NAMALWA (cell line): ENCODE data around the gene SZRD1.
"Not testable (repeated sequence)": the region's sequence is repeated elsewhere in the genome, so short reads cannot be mapped to it uniquely, and the experiment has no call there.

Experiments used
- DNase-seq: peaks from one replicate; pipeline ENCODE4 v3.0.0-alpha.2; 2015; ENCODE audit warnings: low spot score

Gene SZRD1, protein sequence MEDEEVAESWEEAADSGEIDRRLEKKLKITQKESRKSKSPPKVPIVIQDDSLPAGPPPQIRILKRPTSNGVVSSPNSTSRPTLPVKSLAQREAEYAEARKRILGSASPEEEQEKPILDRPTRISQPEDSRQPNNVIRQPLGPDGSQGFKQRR

GRCh38 chr1:16366722-16367257 lies at the start of gene SZRD1:
Gene SZRD1 (plus strand): TSS chr1:16367242. CDS start chr1:16367258, 16 bp downstream.
- peak; percentile 100 for DNase-seq

DNA sequence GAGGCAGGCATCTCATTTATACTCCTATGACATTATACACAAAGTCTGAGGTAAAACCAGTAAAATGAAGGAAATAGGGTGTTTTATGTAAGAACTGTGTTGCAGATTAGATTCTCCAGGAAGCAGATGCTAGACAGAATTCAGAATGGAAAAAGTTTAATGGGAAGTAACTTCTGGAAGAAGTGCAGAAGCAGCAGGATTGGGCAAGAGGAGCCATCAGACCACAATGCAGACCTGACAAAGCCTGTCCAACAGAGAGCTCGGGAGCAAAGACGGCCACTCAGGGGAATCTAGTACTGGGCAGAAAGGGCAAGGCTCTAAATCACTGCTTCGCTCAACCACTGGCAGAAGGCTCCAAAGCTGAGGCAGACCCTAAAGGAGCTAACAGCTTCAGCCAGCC lies 48.5 kb upstream of the SZRD1 start:
- no peak for DNase-seq

DNA sequence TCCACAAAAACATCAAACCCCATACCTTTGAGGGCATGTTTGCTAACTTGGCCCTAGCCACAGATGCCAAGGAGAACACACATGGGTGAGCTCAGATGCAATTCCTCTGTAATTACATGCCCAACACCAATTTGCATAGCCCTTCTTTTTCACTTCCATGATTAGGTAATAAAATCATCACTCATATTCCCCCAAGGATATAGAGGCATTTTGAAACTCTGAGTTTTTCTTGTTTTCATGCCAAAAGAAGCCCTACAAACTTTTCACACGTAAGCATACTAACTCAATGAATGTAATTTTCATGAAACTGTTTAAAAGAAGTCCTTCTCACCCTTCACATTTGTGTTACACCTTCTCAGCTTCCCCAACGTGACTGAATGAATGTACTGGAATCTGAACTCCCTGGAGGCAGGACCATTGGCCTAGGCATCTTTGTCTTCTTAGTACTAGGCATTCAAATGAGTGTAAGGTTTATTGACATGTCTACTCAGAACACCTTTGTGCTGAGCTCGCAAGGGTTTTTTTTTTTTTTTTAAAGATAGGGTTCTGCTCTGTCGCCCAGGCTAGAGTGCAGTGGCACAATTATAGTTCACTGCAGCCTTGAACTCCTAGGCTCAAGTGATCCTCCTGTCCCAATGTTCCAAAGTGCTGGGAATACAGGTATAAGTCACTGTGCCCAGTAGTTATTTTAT lies 45.7 kb upstream of the SZRD1 start:
- no peak for DNase-seq

GRCh38 chr1:16324456-16324890 lies 42.6 kb upstream of the SZRD1 start:
- DNase-seq = no peak

DNA sequence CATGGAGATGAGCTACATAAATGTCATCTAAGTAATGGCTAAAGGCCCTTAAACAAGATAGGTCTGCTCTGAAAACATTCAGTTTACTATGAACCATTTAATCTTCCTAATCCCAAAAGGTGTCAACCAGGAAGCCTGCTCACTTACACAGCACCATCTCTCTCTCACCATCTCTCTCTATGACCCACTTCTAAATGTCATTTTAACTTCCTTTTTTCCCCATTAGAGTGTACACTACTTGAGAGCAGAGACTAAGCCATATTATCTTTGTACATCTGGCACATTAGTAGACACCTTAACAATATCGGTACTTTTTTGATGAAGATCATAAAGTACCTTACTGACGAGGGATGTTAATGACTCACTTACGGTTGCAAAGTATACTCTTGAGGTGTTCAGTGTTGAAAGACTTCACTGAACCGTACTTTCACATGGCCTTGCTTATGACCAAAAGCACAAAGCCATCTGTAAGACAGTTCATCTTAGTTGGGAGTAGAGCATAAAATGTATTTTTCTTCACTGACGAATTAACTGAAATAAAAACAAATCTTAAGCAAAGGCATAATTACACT lies 40.1 kb upstream of the SZRD1 start:
- no peak for DNase-seq

GRCh38 chr1:16334655-16335340 lies 32.2 kb upstream of the SZRD1 start:
- DNase-seq = no peak

DNA sequence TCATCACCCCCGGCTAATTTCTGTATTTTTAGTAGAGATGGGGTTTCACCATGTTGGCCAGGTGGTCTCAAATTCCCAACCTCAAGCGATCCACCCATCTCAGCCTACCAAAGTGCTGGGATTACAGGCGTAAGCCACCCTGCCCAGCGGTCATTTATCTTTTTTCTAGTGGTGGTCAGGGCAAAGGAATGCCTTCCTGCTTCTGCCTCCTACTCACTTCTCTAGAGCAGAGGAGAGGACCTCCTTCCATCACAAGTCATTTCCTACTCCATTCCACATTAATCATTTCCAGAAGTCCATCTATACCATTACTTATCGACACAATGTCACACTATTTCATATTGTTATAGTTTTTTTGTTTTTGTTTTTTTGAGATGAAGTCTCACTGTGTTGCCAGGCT lies 28.1 kb upstream of the SZRD1 start:
- no peak for DNase-seq

GRCh38 chr1:16340673-16341072 lies 26.4 kb upstream of the SZRD1 start:
- no peak for DNase-seq

GRCh38 chr1:16342331-16343062 lies 24.5 kb upstream of the SZRD1 start:
- DNase-seq = no peak

DNA sequence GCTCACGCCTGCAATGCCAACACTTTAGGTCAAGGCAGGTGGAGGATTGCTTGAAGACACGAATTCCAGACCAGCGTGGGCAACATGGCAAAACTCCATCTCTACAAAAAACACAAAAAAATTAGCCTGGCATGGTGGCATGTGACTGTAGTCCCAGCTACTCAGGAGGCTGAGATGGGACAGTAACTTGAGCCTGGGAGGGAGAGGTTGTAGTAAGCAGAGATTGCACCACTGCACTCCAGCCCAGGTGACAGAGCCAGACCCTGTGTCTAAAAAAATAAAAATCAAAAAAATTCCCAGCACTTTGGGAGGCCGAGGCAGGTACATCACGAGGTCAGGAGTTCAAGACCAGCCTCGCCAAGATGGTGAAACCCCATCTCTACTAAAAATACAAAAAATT lies 23.8 kb upstream of the SZRD1 start:
- not testable (repeated sequence) for DNase-seq

DNA sequence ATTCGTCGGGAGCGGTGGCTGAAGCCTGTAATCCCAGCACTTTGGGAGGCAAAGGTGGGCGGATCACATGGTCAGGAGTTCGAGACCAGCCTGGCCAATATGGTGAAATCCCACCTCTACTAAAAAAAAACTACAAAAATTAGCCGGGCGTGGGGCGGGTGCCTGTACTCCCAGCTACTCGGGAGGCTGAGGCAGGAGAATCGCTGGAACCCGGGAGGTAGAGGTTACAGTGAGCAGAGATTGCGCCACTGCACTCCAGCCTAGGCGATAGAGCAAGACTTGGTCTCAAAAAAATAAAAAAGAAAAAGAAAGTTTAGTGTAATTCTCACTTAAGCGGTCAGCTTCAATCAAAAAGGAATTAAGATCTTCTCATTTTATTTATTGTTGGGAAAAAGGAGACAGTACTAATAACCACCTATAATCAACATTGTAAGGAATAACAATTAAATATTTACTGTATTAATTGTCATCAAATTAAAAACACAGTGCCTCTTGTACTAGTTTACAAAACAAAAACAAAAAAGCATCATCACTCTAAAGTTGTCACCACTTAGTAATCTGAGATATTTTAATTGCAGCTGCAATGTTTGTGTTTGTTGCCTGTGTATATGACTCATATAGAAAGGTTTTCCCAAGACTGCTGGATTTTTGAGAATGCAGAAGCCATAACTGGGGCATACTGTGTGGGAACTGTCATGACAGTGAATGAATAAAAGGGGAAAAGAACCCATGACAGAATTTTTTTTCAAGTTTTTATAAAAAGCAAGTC lies 18.4 kb upstream of the SZRD1 start:
- no peak for DNase-seq

- no peak for DNase-seq
These were observed 17.1 kb upstream of the SZRD1 start for GRCh38 chr1:16349847-16350406.

- DNase-seq = peak; percentile 61
These were observed 15.5 kb upstream of the SZRD1 start for GRCh38 chr1:16351456-16351993.

- DNase-seq = peak; percentile 98
These were observed 14.8 kb upstream of the SZRD1 start, which contains the start of gene FBXO42 for GRCh38 chr1:16351994-16352841. Gene FBXO42 (minus strand): TSS chr1:16352480. CDS start chr1:16315418, 37,062 bp downstream.

GRCh38 chr1:16352842-16353535 lies 14.1 kb upstream of the SZRD1 start:
- DNase-seq = peak; percentile 61

DNA sequence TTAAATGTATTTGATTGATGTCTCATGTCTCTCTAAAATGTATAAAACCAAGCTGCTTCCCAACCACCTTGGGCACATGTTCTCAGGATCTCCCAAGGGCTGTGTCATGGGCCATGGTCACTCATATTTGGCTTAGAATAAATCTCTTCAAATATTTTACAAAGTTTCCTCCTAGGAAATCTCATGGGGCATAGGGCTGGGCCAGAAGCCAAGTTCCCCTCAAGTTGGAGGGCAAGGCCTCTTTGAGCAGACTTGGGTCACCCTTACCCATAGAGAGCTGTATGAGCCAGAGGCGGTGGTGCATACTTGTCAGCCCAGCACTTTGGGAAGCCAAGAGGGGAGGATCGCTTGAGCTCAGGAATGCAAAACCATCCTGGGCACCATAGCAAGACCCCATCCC lies 12.4 kb upstream of the SZRD1 start:
- DNase-seq = no peak

GRCh38 chr1:16356867-16357266 lies 10.2 kb upstream of the SZRD1 start:
- no peak for DNase-seq

DNA sequence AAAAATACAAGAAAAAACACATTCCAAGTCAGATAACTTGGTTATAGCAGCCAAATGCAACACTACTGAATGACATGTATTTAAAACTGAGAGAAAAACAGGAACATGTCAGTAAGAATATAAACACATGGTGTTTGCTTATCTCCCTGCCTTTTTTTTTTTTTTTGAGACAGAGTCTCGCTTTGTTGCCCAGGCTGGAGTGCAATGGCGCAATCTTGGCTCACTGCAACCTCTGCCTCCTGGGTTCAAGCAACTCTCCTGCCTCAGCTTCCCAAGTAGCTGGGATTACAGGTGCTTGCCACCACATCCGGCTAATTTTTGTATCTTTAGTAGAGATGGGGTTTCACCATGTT lies 1.9 kb upstream of the SZRD1 start:
- not testable (repeated sequence) for DNase-seq
